ENCODE results near the gene SMIM35. TPM values are rescaled to one million over a fixed set of nuclear protein-coding genes. Genes with fewer than 3 reads are reported as not detected.

SMIM35 gene
- total RNA-seq, 2 donors from 2014 or later, result 0.08 TPM; not detected in 1

GRCh38 chr11:118049771-118050170 is 37.0 kb downstream of the SMIM35 start:
- no peak for ATAC-seq
- no peak for DNase-seq
- intact Hi-C loops (cut with DNase I, micrococcal nuclease), result loop anchor here in 1 of 2 donors (10.0 kb wide), 3 partner anchors 105 to 245 kb away; no protein-coding TSS in a partner anchor

GRCh38 chr11:118048472-118049370 is 38.0 kb downstream of the SMIM35 start:
- no peak for ATAC-seq

DNA sequence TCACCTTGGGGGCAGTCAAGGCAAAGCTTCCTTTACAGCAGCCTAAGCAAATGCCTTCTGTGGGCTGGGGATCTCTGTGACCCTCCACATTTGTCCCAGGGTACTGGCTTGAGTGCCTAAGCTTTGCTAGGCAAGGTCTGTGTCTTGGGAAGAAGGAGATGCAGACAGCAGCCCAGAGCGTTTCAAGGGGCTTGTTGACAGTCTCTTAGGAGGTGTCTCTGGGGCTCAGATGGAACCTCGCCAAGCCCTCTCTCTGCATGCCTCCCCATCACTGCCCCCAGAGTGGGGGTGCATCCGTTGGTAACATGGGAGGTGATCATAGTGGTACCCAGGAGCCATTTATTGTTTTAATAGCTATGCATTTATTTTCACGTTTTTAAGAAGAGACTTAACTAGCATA is 39.0 kb downstream of the SMIM35 start:
- ATAC-seq (no peak), DNase-seq (no peak)
- intact Hi-C loops (cut with DNase I, micrococcal nuclease), result no loop called here

More at GRCh38 chr11:118048472-118049370, 38.0 kb downstream of the SMIM35 start:
- intact Hi-C loops (cut with DNase I, micrococcal nuclease), result no loop called here
- DNase-seq, result no peak

DNA sequence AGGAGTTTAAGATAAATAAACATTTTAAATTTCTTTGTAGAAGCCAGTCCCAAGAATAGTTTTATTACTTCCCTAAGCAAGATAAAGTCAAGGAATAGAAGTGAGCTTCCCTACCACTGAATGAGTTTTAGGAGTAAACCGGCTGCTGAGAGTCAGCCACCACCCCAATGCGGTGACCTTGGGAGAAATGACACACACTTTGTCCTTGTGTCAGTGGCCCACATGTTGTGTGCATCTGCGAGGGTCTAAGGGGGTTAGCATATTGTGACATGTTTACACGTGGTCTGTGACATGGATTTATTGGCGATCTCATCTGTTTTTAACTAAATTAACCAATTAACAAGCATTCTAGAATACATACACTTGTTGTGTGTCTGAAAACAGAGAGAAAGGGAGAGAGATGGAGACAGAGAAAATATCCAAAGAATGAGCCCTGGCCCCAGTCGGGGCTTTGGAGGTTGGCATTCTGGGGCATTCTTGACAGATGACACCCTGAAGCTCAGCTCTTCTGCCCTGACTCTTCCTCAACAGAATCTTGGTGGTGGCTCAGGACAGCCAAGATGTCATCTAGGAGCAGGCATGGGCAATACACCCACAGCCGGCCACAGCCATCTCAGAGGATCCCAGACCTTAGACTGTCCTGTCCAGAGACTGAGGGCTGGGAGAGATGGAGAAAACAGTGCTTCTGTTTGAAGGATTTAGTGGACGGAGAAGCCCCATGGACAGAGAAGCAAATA is 39.6 kb downstream of the SMIM35 start:
- no peak for DNase-seq
- ATAC-seq, result no peak
- intact Hi-C loops (cut with DNase I, micrococcal nuclease), result no loop called here

- DNase-seq (no peak), ATAC-seq (no peak)
- intact Hi-C loops (cut with DNase I, micrococcal nuclease), result no loop called here
Observed at GRCh38 chr11:118046051-118046963, 40.5 kb downstream of the SMIM35 start.

GRCh38 chr11:118045191-118045590 is 41.6 kb downstream of the SMIM35 start:
- intact Hi-C loops (cut with DNase I, micrococcal nuclease), result no loop called here
- DNase-seq (no peak), ATAC-seq (no peak)

GRCh38 chr11:118042796-118043195 is 44.0 kb downstream of the SMIM35 start:
- ATAC-seq, result no peak

DNA sequence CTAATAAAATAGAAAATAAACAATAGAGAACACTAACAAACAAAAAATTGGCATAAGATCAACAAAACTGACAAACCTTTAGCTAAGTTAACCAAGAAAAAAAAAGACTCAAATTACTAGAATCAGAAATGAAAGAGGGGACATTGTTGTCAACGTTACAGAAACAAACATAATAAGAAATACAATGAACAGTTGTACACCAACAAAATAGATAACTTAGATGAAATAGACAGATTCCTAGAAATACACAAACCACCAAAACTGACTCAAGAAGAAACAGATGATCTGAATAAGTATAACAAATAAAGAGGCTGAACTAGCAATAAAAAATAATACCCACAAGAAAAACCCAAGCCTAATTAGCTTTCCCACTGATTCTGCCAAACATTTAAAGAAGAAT is 44.6 kb downstream of the SMIM35 start:
- intact Hi-C loops (cut with DNase I, micrococcal nuclease), result no loop called here

More at GRCh38 chr11:118042796-118043195, 44.0 kb downstream of the SMIM35 start:
- DNase-seq, result no peak
- intact Hi-C loops (cut with DNase I, micrococcal nuclease), result no loop called here

GRCh38 chr11:118033443-118033842 is 53.3 kb downstream of the SMIM35 start:
- DNase-seq (no peak), ATAC-seq (no peak)
- intact Hi-C loops (cut with DNase I, micrococcal nuclease), result no loop called here

More for the DNA sequence above, 44.6 kb downstream of the SMIM35 start:
- ATAC-seq (no peak), DNase-seq (no peak)

- no peak for ATAC-seq
- intact Hi-C loops (cut with DNase I, micrococcal nuclease), result no loop called here
Observed at GRCh38 chr11:118028626-118029025, 58.1 kb downstream of the SMIM35 start.

DNA sequence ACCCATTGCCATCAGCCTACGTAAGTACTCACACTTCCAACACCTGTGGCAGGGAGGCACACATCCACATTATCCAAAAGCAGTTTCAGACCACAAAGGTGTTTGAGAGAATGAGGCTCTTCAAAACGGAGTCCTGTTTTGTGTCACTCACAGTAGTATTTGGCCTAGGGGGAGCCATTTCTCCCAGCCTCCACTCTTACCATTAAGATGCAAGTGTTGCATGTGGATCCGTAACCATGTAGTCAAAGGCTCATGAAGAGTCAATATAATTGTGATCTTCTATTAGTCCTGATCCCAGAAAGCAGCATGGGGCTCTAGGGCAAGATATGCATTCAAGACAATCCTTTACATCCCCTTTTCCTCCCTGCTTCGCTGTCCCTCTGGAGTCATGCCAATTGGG is 59.1 kb downstream of the SMIM35 start:
- DNase-seq (no peak), ATAC-seq (no peak)
- intact Hi-C loops (cut with DNase I, micrococcal nuclease), result no loop called here

More at GRCh38 chr11:118028626-118029025, 58.1 kb downstream of the SMIM35 start:
- no peak for DNase-seq

- ATAC-seq (no peak), DNase-seq (no peak)
- intact Hi-C loops (cut with DNase I, micrococcal nuclease), result no loop called here
Observed at GRCh38 chr11:118021146-118021545, 65.6 kb downstream of the SMIM35 start.

GRCh38 chr11:118018401-118018800 is 68.4 kb downstream of the SMIM35 start:
- intact Hi-C loops (cut with DNase I, micrococcal nuclease), result no loop called here
- ATAC-seq, result no peak

GRCh38 chr11:118017631-118018315 is 69.0 kb downstream of the SMIM35 start:
- intact Hi-C loops (cut with DNase I, micrococcal nuclease), result no loop called here
- DNase-seq, result no peak
- no peak for ATAC-seq

More at GRCh38 chr11:118018401-118018800, 68.4 kb downstream of the SMIM35 start:
- DNase-seq, result no peak

DNA sequence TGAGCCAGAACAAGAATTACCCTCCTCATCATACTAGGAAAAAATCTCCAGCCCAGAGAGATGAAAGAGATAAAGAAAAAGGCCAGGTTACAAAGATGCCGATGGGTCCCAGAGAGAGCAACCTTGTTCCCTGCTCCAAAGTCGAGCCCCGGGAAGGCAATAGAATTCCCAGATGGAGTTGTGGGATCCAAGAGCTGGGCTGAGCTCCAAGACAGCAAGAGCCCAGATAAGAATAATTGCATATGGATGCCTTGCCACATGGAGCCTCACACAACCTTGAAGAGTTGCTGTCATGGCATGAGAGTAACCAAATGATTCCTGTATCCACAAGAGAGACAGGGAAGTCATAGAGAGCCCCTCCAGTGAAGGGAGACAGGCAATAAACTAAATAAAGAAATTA is 69.7 kb downstream of the SMIM35 start:
- intact Hi-C loops (cut with DNase I, micrococcal nuclease), result no loop called here
- DNase-seq (no peak), ATAC-seq (no peak)

DNA sequence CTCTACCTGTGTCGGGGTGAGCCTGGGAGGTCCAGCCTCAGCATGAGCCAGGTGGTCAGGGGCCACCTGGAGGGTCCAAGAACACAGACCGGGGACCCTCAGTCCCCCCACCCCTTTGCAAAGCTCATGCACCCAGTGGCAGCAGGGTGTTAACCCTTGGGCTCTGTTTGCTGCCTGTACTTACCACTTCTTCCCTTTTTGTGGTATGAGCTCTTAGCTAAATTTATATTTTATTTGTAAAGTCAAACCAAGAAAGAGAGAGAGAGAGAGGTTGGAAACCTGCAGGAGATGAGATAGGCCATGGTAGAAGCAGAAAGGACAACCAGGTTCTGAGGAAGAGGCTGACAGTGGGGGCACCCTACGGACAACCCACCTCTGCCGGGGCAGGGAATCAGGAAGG is 70.7 kb downstream of the SMIM35 start:
- ATAC-seq, result no peak
- DNase-seq, result no peak
- intact Hi-C loops (cut with DNase I, micrococcal nuclease), result no loop called here

DNA sequence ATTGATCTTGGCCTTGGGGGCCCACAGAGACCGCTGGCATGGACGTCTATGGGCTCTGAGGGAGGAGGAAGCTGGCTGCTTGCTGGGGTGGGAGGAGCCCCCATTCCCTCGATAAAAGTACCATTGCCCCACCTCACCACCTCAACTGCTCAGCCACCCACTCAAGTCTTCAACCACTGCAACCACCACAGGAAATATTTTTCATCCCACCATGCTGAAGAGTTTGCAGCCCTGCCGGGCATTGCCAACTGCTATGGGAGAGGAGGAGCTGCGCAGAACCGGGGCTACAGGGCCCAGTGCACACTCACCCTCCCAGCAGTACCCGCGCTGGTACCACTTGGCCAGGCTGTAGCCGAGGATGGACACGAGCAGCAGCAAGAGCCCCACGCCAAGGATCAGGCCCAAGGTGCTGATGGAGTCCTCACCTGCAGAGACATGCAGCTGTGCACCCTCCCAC is 71.3 kb downstream of the SMIM35 start:
- no peak for ATAC-seq
- intact Hi-C loops (cut with DNase I, micrococcal nuclease), result no loop called here
- no peak for DNase-seq

DNA sequence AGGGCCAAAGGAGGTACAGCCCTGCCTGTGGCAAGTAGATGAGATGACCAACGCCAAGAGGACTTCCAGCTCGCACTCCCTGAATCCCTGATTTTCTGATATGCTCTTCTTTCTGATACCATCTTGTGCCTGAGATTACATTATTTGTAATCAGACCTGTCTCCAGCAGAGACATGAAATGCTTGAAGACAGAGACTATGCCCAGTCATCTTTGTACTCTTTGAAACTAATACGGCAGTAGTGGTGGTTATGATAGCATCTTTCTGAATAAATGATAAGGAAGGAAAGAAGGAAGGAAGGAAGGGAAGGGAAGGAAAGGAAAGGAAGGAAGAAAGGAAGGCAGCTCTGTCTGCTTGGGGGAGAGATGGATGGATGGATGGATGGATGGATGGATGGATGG is 72.7 kb downstream of the SMIM35 start:
- no peak for ATAC-seq
- intact Hi-C loops (cut with DNase I, micrococcal nuclease), result no loop called here
- DNase-seq, result no peak

All from left colon (tissue), 2 donors.